Suprapubic skin (tissue), 4 donors: ENCODE data around the gene COL15A1. TPM values are rescaled to one million over a fixed set of nuclear protein-coding genes. Genes with fewer than 3 reads are reported as not detected.
"Not testable (repeated sequence)": the region's sequence is repeated elsewhere in the genome, so short reads cannot be mapped to it uniquely, and the experiment has no call there.

Experiments
- DNase-seq, 2 donors: peaks; one replicate each; pipeline ENCODE4 v3.0.0-alpha.2; 2019; ENCODE audit warnings: low spot score in 2 of 2
- H3K27ac ChIP-seq: fragments of 200-600 bp; sonication (generic); one replicate; pipeline ENCODE4 v1.5.1; 2019
- H3K27me3 ChIP-seq: fragments of 200-600 bp; sonication (generic); one replicate; pipeline ENCODE4 v1.5.1; 2019
- H3K36me3 ChIP-seq: fragments of 200-600 bp; sonication (generic); one replicate; pipeline ENCODE4 v1.5.1; 2019
- H3K4me1 ChIP-seq: fragments of 200-600 bp; sonication (generic); one replicate; pipeline ENCODE4 v1.5.1; 2019
- H3K4me3 ChIP-seq: fragments of 200-600 bp; sonication (generic); one replicate; pipeline ENCODE4 v1.5.1; 2019; ENCODE audit warnings: mild to moderate bottlenecking
- H3K9me3 ChIP-seq: fragments of 200-600 bp; sonication (generic); one replicate; pipeline ENCODE4 v1.5.1; 2019
- EP300 ChIP-seq: sonication (generic); formaldehyde crosslinking; IDR thresholded peaks from one replicate; pipeline ENCODE4 v1.6.1; 2017; ENCODE audit warnings: antibody characterized with exemption
- POLR2A ChIP-seq, 2 donors: fragments of 450-650 bp; IDR thresholded peaks; one replicate each; pipeline ENCODE4 v1.6.1; 2017; ENCODE audit warnings: antibody characterized with exemption in 2 of 2, mild to moderate bottlenecking in 2 of 2, moderate library complexity in 2 of 2
- POLR2AphosphoS5 ChIP-seq, 3 donors: sonication (generic); formaldehyde crosslinking; IDR thresholded peaks; one replicate each; pipeline ENCODE4 v1.6.1; 2017; ENCODE audit warnings: antibody characterized with exemption in 3 of 3
- WGBS: methylation state at CpG from one replicate; pipeline ENCODE4 v1.1.5; 2018; 5-methylcytosine and 5-hydroxymethylcytosine counted together
- total RNA-seq, 4 donors: library from RNA; depleted of rRNA; stranded (reverse); fragments of >200 nt; gene quantifications; one replicate each; pipeline ENCODE4 v1.1.0, GENCODE V29; 2016
- TF ChIP-seq, protein P1 (sequence below), 2 donors: fragments of 200-600 bp in 1 of 2; fragments of 450-650 bp in 1 of 2; sonication (generic) in 1 of 2; IDR thresholded peaks; one replicate each; pipeline ENCODE4 v1.5.1; 2016 to 2019; ENCODE audit warnings: antibody characterized with exemption in 2 of 2, mild to moderate bottlenecking in 1 of 2, moderate library complexity in 1 of 2

COL15A1 gene
- total RNA-seq, 4 donors from 2014 or later, result 8.0 to 15.0 (median 9.3) TPM

GRCh38 chr9:98909935-98910334, 33.8 kb upstream of the COL15A1 start:
- no peak for DNase-seq
- TF ChIP-seq POLR2AphosphoS5 (IDR thresholded peaks at IDR 0.05), result no peak
- TF ChIP-seq, protein P1, sequence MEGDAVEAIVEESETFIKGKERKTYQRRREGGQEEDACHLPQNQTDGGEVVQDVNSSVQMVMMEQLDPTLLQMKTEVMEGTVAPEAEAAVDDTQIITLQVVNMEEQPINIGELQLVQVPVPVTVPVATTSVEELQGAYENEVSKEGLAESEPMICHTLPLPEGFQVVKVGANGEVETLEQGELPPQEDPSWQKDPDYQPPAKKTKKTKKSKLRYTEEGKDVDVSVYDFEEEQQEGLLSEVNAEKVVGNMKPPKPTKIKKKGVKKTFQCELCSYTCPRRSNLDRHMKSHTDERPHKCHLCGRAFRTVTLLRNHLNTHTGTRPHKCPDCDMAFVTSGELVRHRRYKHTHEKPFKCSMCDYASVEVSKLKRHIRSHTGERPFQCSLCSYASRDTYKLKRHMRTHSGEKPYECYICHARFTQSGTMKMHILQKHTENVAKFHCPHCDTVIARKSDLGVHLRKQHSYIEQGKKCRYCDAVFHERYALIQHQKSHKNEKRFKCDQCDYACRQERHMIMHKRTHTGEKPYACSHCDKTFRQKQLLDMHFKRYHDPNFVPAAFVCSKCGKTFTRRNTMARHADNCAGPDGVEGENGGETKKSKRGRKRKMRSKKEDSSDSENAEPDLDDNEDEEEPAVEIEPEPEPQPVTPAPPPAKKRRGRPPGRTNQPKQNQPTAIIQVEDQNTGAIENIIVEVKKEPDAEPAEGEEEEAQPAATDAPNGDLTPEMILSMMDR (IDR thresholded peaks at IDR 0.05), result no peak
- TF ChIP-seq EP300, result no peak
- TF ChIP-seq POLR2A (IDR thresholded peaks at IDR 0.05), result no peak
- WGBS, result 89% methylated on average over 1 of the region's 1 CpG
- H3K4me1 ChIP-seq, result peaks cover 18% of the 10 kb centered on the region
- no peak overlapping the region for H3K27ac ChIP-seq
- H3K36me3 ChIP-seq, result no peaks in the 10 kb centered on the region
- no peaks in the 10 kb centered on the region for H3K27me3 ChIP-seq
- no peaks in the 10 kb centered on the region for H3K9me3 ChIP-seq
- no peak overlapping the region for H3K4me3 ChIP-seq

- WGBS, result 69% methylated on average over 5 of the region's 5 CpGs
- Histone ChIP-seq H3K36me3 (no peaks in the 10 kb centered on the region), H3K27ac (no peak overlapping the region), H3K9me3 (no peaks in the 10 kb centered on the region), H3K4me3 (no peak overlapping the region), H3K4me1 (peaks cover 18% of the 10 kb centered on the region), H3K27me3 (no peaks in the 10 kb centered on the region)
- no peak for DNase-seq
- TF ChIP-seq POLR2A (IDR thresholded peaks at IDR 0.05) (no peak), POLR2AphosphoS5 (IDR thresholded peaks at IDR 0.05) (no peak), EP300 (no peak)
- TF ChIP-seq, protein P1 (IDR thresholded peaks at IDR 0.05), result no peak
Measured at GRCh38 chr9:98911042-98911441, 32.7 kb upstream of the COL15A1 start.

DNA sequence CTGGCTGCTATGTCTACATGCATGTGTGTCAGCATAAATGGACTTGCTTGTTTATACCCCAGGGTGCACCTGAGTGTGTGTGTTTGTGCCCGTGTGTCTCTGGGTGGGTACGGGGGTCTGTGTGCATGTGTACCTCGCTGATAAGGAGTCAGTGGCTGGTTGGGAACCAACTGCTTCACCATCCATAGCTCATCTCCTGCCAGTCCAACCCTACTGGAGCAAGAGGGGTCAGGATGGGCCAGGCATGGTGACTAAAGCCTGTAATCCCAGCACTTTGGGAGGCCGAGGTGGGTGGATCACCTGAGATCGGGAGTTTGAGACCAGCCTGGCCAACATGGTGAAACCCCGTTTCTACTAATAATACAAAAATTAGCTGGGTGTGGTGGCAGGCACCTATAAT, 32.0 kb upstream of the COL15A1 start:
- DNase-seq, result not testable (repeated sequence)
- 86% methylated on average over 6 of the region's 6 CpGs for WGBS

DNA sequence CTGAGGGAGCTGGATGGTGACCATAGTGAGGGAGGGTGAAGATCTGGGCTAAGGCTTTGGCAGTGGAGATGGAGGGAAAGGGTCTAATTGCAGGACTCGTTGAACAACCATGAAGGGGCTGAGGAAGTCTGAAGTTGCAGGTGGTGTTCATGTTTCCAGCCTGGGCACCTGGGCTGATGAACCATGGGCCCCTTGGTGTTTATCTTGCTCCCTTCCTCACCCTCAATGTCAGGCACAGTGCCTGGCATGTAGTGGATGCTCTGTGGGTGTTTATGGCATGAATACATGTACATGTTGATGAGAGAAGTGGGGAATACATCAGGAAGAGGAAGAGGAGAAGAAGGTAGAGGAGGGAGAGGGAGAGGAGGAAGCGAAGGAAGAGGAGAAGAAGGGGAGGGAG, 31.3 kb upstream of the COL15A1 start:
- H3K9me3 ChIP-seq, result no peaks in the 10 kb centered on the region
- H3K4me3 ChIP-seq, result no peak overlapping the region
- peaks cover 24% of the 10 kb centered on the region for H3K4me1 ChIP-seq
- TF ChIP-seq, protein P1 (IDR thresholded peaks at IDR 0.05), result no peak
- no peak for TF ChIP-seq EP300
- no peak for TF ChIP-seq POLR2A (IDR thresholded peaks at IDR 0.05)
- no peak for TF ChIP-seq POLR2AphosphoS5 (IDR thresholded peaks at IDR 0.05)
- DNase-seq, result no peak
- 82% methylated on average over 2 of the region's 2 CpGs for WGBS
- no peaks in the 10 kb centered on the region for H3K27me3 ChIP-seq
- H3K27ac ChIP-seq, result no peak overlapping the region
- H3K36me3 ChIP-seq, result no peaks in the 10 kb centered on the region

More for the DNA sequence above, 32.0 kb upstream of the COL15A1 start:
- not testable (repeated sequence) for H3K36me3 ChIP-seq, H3K27me3 ChIP-seq, H3K9me3 ChIP-seq, H3K4me3 ChIP-seq, H3K27ac ChIP-seq
- H3K4me1 ChIP-seq, result peaks cover 21% of the 10 kb centered on the region

GRCh38 chr9:98913044-98913443, 30.7 kb upstream of the COL15A1 start:
- Histone ChIP-seq H3K27me3 (no peaks in the 10 kb centered on the region), H3K27ac (no peak overlapping the region), H3K9me3 (no peaks in the 10 kb centered on the region), H3K36me3 (no peaks in the 10 kb centered on the region), H3K4me1 (peaks cover 26% of the 10 kb centered on the region), H3K4me3 (no peak overlapping the region)
- TF ChIP-seq, protein P1 (IDR thresholded peaks at IDR 0.05), result no peak
- TF ChIP-seq POLR2AphosphoS5 (IDR thresholded peaks at IDR 0.05), result no peak
- no peak for TF ChIP-seq POLR2A (IDR thresholded peaks at IDR 0.05)
- TF ChIP-seq EP300, result no peak
- DNase-seq, result no peak
- WGBS, result 84% methylated on average over 4 of the region's 4 CpGs

GRCh38 chr9:98913705-98914104, 30.0 kb upstream of the COL15A1 start:
- WGBS, result 96% methylated on average over 7 of the region's 7 CpGs
- H3K27me3 ChIP-seq, result no peaks in the 10 kb centered on the region
- no peaks in the 10 kb centered on the region for H3K36me3 ChIP-seq
- no peak for DNase-seq
- peaks cover 20% of the 10 kb centered on the region for H3K4me1 ChIP-seq
- H3K4me3 ChIP-seq, result no peak overlapping the region
- TF ChIP-seq POLR2A (IDR thresholded peaks at IDR 0.05) (no peak), EP300 (no peak), POLR2AphosphoS5 (IDR thresholded peaks at IDR 0.05) (no peak)
- TF ChIP-seq, protein P1 (IDR thresholded peaks at IDR 0.05), result no peak
- no peaks in the 10 kb centered on the region for H3K9me3 ChIP-seq
- no peak overlapping the region for H3K27ac ChIP-seq
